Measurements from ENCODE around the gene OGA.

Gene OGA

GRCh38 chr10:101775273-101776160 lies 42.7 kb downstream of the OGA start, which contains the start of gene FGF8:
TSS of gene FGF8 (minus strand) at chr10:101776114. CDS start at chr10:101775900, 214 bp downstream.
- DNase-seq (ENCODE audit: low spot score) = no peak

- no peak for DNase-seq (ENCODE audit: low spot score)
Measured at GRCh38 chr10:101774589-101775272, 43.5 kb downstream of the OGA start.

GRCh38 chr10:101773923-101774588 lies 44.2 kb downstream of the OGA start:
- no peak for DNase-seq (ENCODE audit: low spot score)

- DNase-seq (ENCODE audit: low spot score) = no peak
Measured at GRCh38 chr10:101772895-101773761, 45.1 kb downstream of the OGA start.

- DNase-seq (ENCODE audit: low spot score) = no peak
Measured at GRCh38 chr10:101772017-101772894, 46.0 kb downstream of the OGA start.

GRCh38 chr10:101771380-101771779 lies 46.9 kb downstream of the OGA start:
- no peak for DNase-seq (ENCODE audit: low spot score)

- DNase-seq (ENCODE audit: low spot score) = no peak
Measured at GRCh38 chr10:101770331-101771215, 47.7 kb downstream of the OGA start.

- DNase-seq (ENCODE audit: low spot score) = no peak
Measured at GRCh38 chr10:101769541-101770180, 48.6 kb downstream of the OGA start.

GRCh38 chr10:101768791-101769170 lies 49.5 kb downstream of the OGA start:
- DNase-seq (ENCODE audit: low spot score) = no peak

GRCh38 chr10:101767966-101768790 lies 50.1 kb downstream of the OGA start:
- DNase-seq (ENCODE audit: low spot score) = no peak

- no peak for DNase-seq (ENCODE audit: low spot score)
Measured at GRCh38 chr10:101767600-101767945, 50.7 kb downstream of the OGA start.

GRCh38 chr10:101766753-101767599 lies 51.3 kb downstream of the OGA start:
- no peak for DNase-seq (ENCODE audit: low spot score)

- no peak for DNase-seq (ENCODE audit: low spot score)
Measured at GRCh38 chr10:101766306-101766705, 51.9 kb downstream of the OGA start.

- no peak for DNase-seq (ENCODE audit: low spot score)
Measured at GRCh38 chr10:101763141-101763846, 55.0 kb downstream of the OGA start.

- no peak for DNase-seq (ENCODE audit: low spot score)
Measured at GRCh38 chr10:101762736-101763135, 55.5 kb downstream of the OGA start.

GRCh38 chr10:101761226-101761625 lies 57.0 kb downstream of the OGA start:
- DNase-seq (ENCODE audit: low spot score) = no peak

GRCh38 chr10:101760510-101760909 lies 57.7 kb downstream of the OGA start:
- no peak for DNase-seq (ENCODE audit: low spot score)

Measured in cerebellar cortex (tissue), 1 donor.